ENCODE results near the gene DMBX1.

Gene DMBX1

DNA sequence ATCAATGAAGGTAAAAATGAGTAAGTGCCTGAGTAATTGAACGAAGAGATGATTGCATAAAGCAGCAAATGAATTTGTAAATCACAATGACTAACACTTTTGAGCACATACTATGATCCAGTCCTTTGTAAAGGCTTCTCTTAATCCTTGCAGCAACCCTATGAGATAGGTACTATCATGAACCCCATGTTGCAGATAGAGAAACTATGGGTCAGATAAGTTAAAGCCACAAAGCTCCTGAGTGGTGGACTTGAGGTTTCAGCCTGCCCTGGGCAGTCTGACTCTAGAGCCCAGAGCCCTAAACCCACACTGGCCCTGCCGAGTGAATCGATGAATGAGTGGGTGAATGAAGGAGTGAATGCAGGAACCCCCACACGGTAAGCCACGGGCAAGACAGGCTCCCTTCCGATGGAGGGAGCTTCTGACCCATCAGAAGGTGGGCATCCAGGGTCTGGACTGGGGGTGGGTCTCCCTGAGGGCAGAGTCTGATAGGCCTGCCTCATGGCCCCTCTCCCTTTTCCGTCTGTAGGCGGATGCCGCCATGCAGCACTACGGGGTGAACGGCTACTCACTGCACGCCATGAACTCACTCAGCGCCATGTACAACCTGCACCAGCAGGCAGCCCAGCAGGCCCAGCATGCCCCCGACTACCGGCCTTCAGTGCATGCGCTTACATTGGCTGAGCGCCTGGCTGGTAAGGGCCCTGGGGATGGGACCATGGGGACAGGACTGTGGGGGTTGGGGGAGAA lies 17.0 kb downstream of the DMBX1 start:
- DNase-seq (ENCODE audit: low spot score): no peak

DNA sequence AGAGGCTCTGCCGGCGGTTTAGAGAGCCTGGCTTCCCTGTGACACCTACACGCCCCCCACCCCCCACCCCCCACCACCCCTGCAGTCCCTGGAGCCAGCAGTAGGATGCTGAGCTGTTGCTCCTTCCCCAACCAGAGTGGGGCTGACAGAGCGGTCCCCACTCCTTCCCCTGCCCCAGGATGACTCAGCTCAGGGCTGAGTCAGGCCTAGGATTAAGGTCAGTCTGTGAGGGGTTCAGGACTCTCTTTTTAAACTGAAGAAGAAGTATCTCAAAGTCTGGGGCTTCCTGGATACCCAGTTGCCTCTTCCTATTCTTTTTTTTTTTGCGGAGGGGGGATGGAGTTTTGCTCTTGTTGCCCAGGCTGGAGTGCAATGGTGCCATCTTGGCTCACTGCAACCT lies 19.1 kb downstream of the DMBX1 start:
- DNase-seq (ENCODE audit: low spot score): no peak

GRCh38 chr1:46510341-46510997 lies 20.8 kb downstream of the DMBX1 start:
- DNase-seq (ENCODE audit: low spot score): no peak

DNA sequence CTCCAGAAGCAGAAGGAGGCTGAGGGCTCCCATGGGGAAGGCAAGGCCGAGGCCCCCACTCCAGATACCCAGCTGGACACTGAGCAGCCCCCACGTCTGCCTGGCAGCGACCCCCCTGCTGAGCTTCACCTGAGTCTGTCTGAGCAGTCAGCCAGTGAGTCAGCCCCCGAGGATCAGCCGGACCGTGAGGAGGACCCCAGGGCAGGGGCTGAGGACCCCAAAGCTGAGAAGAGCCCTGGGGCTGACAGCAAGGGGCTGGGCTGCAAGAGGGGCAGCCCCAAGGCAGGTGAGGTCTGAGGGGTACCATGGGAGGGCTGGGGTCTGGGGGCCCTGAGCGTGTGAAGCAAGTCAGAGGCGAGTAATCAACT lies 21.3 kb downstream of the DMBX1 start:
- no peak for DNase-seq (ENCODE audit: low spot score)

DNA sequence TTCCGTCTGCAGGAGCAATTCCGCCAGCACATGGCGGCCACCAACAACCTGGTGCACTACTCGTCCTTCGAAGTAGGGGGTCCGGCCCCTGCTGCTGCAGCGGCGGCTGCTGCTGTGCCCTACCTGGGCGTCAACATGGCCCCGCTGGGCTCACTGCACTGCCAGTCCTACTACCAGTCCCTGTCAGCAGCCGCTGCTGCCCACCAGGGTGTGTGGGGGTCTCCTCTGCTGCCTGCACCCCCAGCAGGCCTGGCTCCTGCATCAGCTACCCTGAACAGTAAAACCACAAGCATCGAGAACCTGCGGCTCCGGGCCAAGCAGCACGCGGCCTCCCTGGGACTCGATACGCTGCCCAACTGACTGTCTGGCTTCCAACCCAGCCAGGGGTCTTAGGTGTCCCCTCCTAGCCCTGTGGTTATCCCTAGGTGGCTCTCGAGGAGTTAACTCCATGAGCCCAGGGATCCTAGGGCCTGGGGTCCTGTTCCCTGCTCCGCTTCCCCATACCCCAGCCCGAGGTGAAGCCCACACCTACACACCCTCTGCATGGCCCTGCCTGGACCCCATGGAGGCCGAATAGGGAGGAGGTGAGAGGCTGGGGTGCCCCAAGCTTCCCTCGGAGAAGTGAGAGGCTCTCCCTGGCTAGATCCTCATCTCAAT lies 22.6 kb downstream of the DMBX1 start:
- no peak for DNase-seq (ENCODE audit: low spot score)

- DNase-seq (ENCODE audit: low spot score): no peak
Measured at GRCh38 chr1:46512792-46513190, 23.2 kb downstream of the DMBX1 start.

DNA sequence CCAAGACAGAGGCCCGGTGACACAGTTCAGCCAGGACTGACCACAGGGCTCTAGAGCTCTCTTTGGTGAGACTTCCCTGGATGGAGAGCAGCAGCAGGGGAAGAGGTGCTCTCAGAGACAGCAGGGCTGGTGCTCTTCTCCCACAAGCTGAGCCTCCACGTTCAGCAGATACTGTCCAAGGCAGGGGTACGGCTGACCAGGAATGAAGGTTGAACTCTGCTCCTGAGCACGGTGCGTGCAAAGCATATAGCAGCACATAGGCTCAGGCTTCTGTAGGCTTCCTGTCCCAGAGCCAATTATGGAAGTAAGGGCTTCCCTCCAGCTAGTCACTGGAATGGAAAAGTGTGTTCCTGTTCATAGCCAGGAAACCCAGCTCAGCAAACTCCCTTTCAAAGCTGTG lies 23.9 kb downstream of the DMBX1 start:
- no peak for DNase-seq (ENCODE audit: low spot score)

DNA sequence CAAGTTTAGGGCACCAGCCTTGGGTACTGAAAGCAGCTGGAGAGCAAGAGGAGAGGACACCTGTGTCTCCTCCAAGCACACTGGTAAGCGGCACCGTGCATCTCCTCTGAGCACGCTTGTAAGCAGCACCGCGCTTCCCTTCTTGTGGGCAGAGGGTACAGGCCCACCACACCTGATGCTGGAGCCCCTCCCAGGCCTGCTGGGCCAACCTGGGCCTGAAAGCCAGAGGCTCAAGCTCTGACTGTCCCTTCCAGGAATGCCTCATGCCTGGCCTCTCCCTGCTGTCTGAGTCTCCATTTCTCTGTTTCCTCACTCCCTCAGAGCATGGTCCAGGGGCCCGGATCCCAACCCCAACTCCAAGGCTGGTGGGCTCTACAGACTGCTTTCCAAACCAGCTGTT lies 25.9 kb downstream of the DMBX1 start:
- DNase-seq (ENCODE audit: low spot score): no peak

GRCh38 chr1:46516200-46516950 lies 26.7 kb downstream of the DMBX1 start:
- no peak for DNase-seq (ENCODE audit: low spot score)

- DNase-seq (ENCODE audit: low spot score): no peak
Measured at GRCh38 chr1:46517010-46517600, 27.5 kb downstream of the DMBX1 start.

- DNase-seq (ENCODE audit: low spot score): no peak
Measured at GRCh38 chr1:46517932-46518498, 28.4 kb downstream of the DMBX1 start.

DNA sequence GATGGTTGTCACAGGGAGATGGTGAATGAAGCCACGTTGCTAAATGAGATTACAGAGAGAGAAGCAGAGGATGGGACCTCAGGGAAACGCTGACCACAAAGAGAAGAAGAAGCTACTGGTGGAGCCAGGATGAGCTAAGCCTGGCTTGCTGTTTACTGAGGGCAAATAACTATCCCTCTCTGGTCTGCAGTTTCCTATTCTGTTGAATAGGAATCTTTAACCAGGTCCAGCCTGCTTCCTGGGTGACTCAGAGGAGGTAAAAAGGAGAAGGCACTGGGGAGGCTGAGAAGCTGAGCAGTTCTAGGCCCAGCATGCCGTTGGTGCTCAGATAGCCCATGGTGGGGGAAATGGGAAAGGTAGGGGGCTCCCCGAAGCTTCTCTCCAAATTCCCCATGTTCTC lies 29.6 kb downstream of the DMBX1 start:
- DNase-seq (ENCODE audit: low spot score): no peak

DNA sequence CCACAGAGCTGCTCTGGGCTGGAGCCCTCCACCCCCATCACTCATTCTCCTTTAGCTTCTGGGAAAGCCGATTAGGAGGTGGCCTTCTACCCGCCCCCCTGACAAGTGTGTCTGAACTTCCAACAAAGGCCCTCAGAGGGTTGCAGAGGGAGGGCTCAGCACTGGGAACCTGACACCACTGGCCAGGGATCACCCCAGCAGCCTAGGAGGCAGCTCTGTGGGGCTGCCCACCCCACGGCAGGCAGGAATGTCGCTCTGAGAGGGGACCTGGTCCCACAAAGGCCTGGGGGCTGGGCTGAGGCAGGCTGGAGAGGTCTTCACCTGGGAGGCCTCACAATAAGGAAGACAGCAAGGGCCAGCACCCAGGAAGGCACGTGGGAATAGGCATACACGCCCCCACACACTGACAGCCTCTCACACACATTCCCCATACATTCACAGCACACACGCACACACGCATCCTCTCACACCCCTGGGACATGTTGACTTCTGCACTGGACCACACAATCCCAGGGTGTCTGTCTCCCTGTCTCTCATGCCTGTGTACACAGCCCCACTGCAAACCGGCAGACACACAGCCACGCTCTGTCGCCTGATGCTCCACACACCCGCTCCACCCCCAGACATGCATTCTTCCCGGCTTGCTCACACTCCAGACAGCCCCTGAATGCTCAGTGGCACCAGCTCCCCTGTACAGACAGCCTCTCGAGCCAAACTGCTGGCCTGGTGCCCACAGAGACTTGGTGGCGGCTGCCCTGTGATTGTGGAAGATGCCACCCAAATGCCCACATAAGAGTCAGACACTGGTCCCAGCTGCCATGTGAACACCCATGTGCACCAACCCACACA lies 30.7 kb downstream of the DMBX1 start:
- no peak for DNase-seq (ENCODE audit: low spot score)

GRCh38 chr1:46521414-46521813 lies 31.8 kb downstream of the DMBX1 start:
- no peak for DNase-seq (ENCODE audit: low spot score)

DNA sequence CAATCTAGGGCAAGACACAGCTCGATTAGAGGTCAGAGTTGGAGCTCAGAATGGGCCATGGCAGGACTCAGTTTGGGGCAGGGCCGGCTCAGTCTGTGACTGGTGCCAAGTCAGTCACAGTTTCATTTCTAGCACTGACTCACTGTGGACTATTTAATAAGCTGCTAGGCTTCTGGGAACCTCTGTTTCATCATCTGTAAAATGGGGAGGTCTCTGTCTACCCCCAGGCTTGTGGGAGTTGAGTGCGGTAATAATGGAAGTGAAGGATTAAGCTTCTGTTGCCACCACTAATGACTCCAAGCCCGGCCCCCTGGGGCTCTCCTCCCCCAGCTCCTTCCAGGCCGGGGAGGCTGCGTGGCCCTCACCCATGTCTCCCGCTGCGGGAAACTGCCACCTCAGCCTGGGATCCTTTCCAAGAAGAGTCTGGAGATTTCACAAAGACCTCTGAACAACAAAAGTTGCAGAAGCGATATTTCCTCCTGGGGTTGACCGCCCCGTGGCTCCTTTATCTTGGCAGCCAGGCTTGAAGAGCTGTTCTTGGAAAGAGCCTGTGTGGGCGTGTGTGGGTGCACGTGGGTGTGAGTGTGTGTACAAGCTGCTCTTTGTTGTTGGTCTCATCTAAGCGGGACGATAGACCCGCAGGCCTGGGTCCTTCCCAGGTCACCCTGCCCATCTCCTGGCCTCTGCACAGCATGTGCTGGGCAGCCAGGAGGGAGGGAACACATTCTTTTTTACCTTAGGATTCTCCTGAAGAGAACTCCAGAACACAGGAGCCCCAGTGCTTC lies 32.7 kb downstream of the DMBX1 start:
- DNase-seq (ENCODE audit: low spot score): no peak

- no peak for DNase-seq (ENCODE audit: low spot score)
Measured at GRCh38 chr1:46522969-46523320, 33.3 kb downstream of the DMBX1 start.

GRCh38 chr1:46523496-46524353 lies 34.1 kb downstream of the DMBX1 start:
- no peak for DNase-seq (ENCODE audit: low spot score)

GRCh38 chr1:46524843-46525242 lies 35.2 kb downstream of the DMBX1 start:
- DNase-seq (ENCODE audit: low spot score): no peak

GRCh38 chr1:46525253-46525983 lies 35.8 kb downstream of the DMBX1 start:
- DNase-seq (ENCODE audit: low spot score): no peak
